ENCODE results near the gene MYO6.

MYO6 gene

DNA sequence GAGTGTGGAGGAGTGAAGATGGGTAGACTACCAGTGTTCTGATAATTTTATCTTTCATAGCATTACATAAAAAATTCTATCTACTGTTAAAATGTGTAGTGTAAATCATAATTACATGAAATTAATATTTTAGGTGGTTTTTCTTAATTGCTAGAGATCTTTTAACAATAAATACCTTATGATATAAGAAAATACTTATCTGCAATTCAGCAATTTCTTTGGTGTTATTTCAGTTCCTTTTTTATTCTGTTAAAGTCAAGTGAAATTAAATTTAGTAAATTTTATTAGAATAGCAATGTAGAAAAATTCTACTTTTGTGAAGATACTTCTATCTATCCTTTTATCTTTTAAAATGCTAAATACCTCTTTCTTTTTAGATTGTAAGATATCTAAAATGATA, 219.1 kb downstream of the MYO6 start:
- no peak for DNase-seq
